ENCODE measurements around the gene SAMHD1. TPM values are rescaled to one million over a fixed set of nuclear protein-coding genes. Genes with fewer than 3 reads are reported as not detected.

The SAMHD1 gene
- total and polyA plus RNA-seq, 2 of the 13 experiments (the other 11 are each of a cell fraction or from before 2014, with no cell fraction given) = 16.9 to 43.5 TPM

DNA sequence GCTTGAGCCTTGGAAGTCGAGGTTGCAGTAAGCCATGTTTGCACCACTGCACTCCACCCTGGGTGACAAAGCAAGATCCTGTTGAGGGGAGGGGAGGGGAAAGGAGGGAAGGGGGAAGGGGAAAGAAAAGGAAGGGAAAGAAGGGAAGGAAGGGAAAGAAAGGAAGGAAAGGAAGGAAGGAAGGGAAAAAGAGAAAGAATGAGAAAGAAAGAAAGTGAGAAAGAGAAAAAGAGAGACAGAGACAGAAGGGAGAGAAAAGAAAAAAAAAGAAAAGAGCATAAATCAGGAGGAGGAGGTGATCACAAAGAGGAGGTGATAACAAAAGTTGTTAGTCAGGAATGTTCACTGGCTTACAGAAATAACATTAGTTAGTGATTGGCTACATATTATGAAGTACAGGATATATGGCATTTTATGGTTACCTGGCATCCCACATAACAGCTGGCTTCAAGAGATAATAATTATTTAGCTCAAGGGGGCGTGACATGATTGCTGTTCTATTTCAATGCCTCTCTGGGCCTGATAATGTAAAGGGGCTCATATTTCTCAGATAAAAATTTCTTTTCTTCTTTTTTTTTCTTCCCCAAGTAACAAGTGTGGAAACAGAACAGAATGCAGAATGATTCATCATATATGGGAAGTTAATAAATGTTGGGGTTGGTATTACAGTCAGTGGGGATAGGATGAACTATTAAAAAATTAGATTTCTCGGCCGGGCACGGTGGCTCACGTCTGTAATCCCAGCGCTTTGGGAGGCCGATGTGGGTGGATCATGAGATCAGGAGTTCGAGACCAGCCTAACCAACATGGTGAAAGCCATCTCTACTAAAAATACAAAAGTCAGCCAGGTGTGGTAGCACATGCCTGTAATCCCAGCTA, 27.1 kb downstream of the SAMHD1 start (continued):
- TF ChIP-seq, protein P1, sequence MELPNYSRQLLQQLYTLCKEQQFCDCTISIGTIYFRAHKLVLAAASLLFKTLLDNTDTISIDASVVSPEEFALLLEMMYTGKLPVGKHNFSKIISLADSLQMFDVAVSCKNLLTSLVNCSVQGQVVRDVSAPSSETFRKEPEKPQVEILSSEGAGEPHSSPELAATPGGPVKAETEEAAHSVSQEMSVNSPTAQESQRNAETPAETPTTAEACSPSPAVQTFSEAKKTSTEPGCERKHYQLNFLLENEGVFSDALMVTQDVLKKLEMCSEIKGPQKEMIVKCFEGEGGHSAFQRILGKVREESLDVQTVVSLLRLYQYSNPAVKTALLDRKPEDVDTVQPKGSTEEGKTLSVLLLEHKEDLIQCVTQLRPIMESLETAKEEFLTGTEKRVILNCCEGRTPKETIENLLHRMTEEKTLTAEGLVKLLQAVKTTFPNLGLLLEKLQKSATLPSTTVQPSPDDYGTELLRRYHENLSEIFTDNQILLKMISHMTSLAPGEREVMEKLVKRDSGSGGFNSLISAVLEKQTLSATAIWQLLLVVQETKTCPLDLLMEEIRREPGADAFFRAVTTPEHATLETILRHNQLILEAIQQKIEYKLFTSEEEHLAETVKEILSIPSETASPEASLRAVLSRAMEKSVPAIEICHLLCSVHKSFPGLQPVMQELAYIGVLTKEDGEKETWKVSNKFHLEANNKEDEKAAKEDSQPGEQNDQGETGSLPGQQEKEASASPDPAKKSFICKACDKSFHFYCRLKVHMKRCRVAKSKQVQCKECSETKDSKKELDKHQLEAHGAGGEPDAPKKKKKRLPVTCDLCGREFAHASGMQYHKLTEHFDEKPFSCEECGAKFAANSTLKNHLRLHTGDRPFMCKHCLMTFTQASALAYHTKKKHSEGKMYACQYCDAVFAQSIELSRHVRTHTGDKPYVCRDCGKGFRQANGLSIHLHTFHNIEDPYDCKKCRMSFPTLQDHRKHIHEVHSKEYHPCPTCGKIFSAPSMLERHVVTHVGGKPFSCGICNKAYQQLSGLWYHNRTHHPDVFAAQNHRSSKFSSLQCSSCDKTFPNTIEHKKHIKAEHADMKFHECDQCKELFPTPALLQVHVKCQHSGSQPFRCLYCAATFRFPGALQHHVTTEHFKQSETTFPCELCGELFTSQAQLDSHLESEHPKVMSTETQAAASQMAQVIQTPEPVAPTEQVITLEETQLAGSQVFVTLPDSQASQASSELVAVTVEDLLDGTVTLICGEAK (IDR thresholded peaks at IDR 0.05) = peak; percentile 12; the same call in 1 of the 2 replicates
- TF ChIP-seq, protein P1 (CRISPR knock-in tag; IDR thresholded peaks at IDR 0.05) = no peak
- TF ChIP-seq CAMTA2 (CRISPR knock-in tag; IDR thresholded peaks at IDR 0.05; ENCODE audit: borderline replicate concordance) = no peak
- TF ChIP-seq, protein P2, sequence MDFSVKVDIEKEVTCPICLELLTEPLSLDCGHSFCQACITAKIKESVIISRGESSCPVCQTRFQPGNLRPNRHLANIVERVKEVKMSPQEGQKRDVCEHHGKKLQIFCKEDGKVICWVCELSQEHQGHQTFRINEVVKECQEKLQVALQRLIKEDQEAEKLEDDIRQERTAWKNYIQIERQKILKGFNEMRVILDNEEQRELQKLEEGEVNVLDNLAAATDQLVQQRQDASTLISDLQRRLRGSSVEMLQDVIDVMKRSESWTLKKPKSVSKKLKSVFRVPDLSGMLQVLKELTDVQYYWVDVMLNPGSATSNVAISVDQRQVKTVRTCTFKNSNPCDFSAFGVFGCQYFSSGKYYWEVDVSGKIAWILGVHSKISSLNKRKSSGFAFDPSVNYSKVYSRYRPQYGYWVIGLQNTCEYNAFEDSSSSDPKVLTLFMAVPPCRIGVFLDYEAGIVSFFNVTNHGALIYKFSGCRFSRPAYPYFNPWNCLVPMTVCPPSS (IDR thresholded peaks at IDR 0.05) = 0 out of 2 replicates have a peak, but pooled peaks have one; percentile 88
- TF ChIP-seq IKZF1 (IDR thresholded peaks at IDR 0.05) = peak; percentile 51; the same call in 1 of the 2 replicates
- TF ChIP-seq NFRKB (IDR thresholded peaks at IDR 0.05) = 0 out of 2 replicates have a peak, but pooled peaks have one; percentile 4
- 0 out of 2 replicates have a peak, but pooled peaks have one; percentile 79 for TF ChIP-seq PLRG1 (conservative IDR thresholded peaks at IDR 0.05)
